Lung (tissue), 12 donors: ENCODE data around the gene DNPEP. TPM values are rescaled to one million over a fixed set of nuclear protein-coding genes. Genes with fewer than 3 reads are reported as not detected.
A peak's percentile ranks its signal among the peaks of the same experiment; 100 is the strongest.

Source experiments
- ATAC-seq: fragments of 200-7000 bp; cut with Tn5 transposase; one replicate; pipeline ENCODE4 v1.9.1; 2020; ENCODE audit warnings: moderate number of reproducible peaks; ENCODE audit not compliant: insufficient read depth, low FRiP score
- DNase-seq, 3 donors: peaks; one replicate each; pipeline ENCODE4 v3.0.0-alpha.2; 2013 to 2017
- H3K27ac ChIP-seq, 2 donors: one replicate each; pipeline ENCODE4 v1.5.1; 2013; ENCODE audit warnings: mild to moderate bottlenecking in 2 of 2, moderate library complexity in 2 of 2, control low read depth in 1 of 2, inconsistent platforms in 1 of 2, low read depth in 1 of 2, low read length in 1 of 2
- H3K27me3 ChIP-seq, 3 donors: one replicate each; pipeline ENCODE4 v1.5.1; 2013; ENCODE audit warnings: low read length in 2 of 3; ENCODE audit not compliant: control insufficient read depth in 3 of 3, insufficient read depth in 3 of 3
- H3K36me3 ChIP-seq, 4 donors: one replicate each; pipeline ENCODE4 v1.5.1; 2013; ENCODE audit warnings: low read length in 4 of 4, mild to moderate bottlenecking in 1 of 4, moderate library complexity in 1 of 4; ENCODE audit not compliant: control insufficient read depth in 4 of 4, insufficient read depth in 4 of 4
- H3K4me1 ChIP-seq, 5 donors: one replicate each; pipeline ENCODE4 v1.5.1; 2013; ENCODE audit warnings: low read length in 5 of 5, mild to moderate bottlenecking in 2 of 5, moderate library complexity in 1 of 5; ENCODE audit not compliant: control insufficient read depth in 5 of 5, insufficient read depth in 5 of 5
- H3K4me3 ChIP-seq: one replicate; pipeline ENCODE4 v1.5.1; 2013; ENCODE audit warnings: mild to moderate bottlenecking, control low read depth, moderate library complexity
- H3K9ac ChIP-seq, 2 donors: one replicate each; pipeline ENCODE4 v1.5.1; 2013; ENCODE audit warnings: low read length in 2 of 2, control low read depth in 1 of 2; ENCODE audit not compliant: insufficient read depth in 1 of 2
- H3K9me3 ChIP-seq, 4 donors: one replicate each; pipeline ENCODE4 v1.5.1; 2013; ENCODE audit warnings: low read length in 3 of 4, mild to moderate bottlenecking in 1 of 4, moderate library complexity in 1 of 4; ENCODE audit not compliant: control insufficient read depth in 4 of 4, insufficient read depth in 3 of 4
- WGBS, 2 donors: extraction: QIAGEN DNeasy Blood & Tissue Kit; methylation state at CpG; one replicate each; pipeline ENCODE4 v1.1.7; 2013; 5-methylcytosine and 5-hydroxymethylcytosine counted together
- polyA plus RNA-seq, 2 donors: library from polyadenylated mRNA; stranded (reverse); fragments of 200-250 nt; gene quantifications; one replicate each; pipeline ENCODE4 v1.2.1, GENCODE V29; 2013
- total RNA-seq, 2 donors: library from RNA; depleted of rRNA in 1 of 2; stranded (reverse); fragments of >200 nt in 1 of 2; gene quantifications; one replicate each; pipeline ENCODE4 v1.2.1, GENCODE V29; 2014 to 2021
- TF ChIP-seq, protein P1 (sequence below): IDR thresholded peaks from 2 replicates; pipeline ENCODE4 v1.5.1; 2012; ENCODE audit warnings: mild to moderate bottlenecking; ENCODE audit errors: control extremely low read depth, extremely low read depth
- donor health status: control.
- donor health status: control.
- donor health status: Bipolar disorder and iron deficiency.
- donor health status: healthy.
- donor health status: DM: yes; HTN: yes; CAD: no.

Gene DNPEP
- total and polyA plus RNA-seq, 4 donors: 73.7 to 89.7 (median 80.8) TPM

DNA sequence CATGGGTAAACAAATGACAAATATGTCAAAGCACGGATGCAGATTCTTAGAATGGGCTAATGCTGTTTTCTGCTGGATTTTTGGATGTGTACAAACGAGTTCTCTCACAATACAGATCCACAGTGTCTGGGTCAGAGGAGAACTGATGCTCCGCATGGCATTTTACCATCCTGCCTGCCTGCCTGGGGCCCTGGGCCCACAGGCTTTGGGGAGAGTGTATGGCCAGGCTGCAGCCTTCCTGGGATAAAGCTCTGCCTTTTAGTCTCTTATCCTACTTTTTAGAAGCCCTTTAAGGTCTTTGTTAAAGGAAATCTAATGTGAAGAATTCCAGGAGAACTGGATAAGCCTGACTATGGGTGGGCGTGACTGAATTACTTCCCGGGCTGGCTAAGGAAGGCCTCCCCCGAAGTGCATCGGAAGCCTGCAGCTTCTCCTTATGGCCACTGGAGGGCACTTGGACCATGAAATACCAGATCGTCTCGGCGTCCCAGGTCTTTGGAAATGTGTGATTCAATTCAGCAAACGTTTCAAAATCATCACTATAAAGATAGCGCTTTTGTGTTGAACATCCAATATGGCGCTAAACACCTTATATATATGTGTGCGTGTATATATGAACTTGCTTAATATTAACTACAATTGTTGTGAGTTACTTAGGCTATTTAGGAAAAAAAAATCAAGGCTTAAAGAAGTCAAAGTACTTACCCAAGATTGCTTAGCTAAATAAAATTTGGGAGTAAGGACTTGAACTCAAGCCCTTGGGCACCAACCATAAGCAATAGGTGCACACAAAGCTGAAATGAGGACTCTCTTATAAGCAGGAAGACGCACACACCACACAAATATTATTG is 15.2 kb upstream of the DNPEP start:
- H3K9ac ChIP-seq: no peak overlapping the region
- TF ChIP-seq, protein P1, sequence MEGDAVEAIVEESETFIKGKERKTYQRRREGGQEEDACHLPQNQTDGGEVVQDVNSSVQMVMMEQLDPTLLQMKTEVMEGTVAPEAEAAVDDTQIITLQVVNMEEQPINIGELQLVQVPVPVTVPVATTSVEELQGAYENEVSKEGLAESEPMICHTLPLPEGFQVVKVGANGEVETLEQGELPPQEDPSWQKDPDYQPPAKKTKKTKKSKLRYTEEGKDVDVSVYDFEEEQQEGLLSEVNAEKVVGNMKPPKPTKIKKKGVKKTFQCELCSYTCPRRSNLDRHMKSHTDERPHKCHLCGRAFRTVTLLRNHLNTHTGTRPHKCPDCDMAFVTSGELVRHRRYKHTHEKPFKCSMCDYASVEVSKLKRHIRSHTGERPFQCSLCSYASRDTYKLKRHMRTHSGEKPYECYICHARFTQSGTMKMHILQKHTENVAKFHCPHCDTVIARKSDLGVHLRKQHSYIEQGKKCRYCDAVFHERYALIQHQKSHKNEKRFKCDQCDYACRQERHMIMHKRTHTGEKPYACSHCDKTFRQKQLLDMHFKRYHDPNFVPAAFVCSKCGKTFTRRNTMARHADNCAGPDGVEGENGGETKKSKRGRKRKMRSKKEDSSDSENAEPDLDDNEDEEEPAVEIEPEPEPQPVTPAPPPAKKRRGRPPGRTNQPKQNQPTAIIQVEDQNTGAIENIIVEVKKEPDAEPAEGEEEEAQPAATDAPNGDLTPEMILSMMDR: peak; percentile 71
- peaks cover 0 to 21% (median 0%) of the 10 kb centered on the region in 5 donors for H3K4me1 ChIP-seq
- H3K4me3 ChIP-seq: no peak overlapping the region
- H3K9me3 ChIP-seq: no peaks in the 10 kb centered on the region
- H3K27ac ChIP-seq: no peak overlapping the region
- H3K36me3 ChIP-seq: no peaks in the 10 kb centered on the region
- peak; percentile 91 for ATAC-seq
- peak; percentile 89 to 92 (median 89) for DNase-seq
- no peaks in the 10 kb centered on the region for H3K27me3 ChIP-seq
- 21% methylated on average over 15 of the region's 15 CpGs for WGBS, 2 donors

DNA sequence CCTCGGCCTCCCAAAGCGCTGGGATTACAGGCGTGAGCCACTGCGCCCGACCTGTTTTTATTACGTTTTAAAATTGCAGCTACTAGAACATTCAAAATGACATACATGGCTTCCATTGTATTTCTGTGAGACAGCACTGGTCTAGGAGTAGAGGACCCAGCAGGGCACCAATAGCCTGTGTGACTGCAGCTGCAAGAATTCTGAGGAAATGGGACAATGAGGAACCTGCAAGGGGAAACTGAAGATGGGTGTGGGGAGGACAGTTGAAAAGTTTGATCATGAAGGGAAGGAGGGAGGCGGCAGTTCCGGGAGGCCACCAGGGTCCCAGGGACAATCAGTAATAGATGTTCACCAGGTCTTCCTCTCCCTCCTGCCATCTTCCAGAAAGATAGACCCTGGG is 13.9 kb upstream of the DNPEP start:
- WGBS, 2 donors: 83 to 88% methylated on average over 8 of the region's 8 CpGs
- ATAC-seq: no peak
- DNase-seq: no peak
- Histone ChIP-seq H3K36me3 (no peaks in the 10 kb centered on the region), H3K4me3 (no peak overlapping the region), H3K4me1 (peaks cover 0 to 21% (median 0%) of the 10 kb centered on the region in 5 donors), H3K9ac (no peak overlapping the region), H3K27ac (no peak overlapping the region), H3K9me3 (no peaks in the 10 kb centered on the region), H3K27me3 (no peaks in the 10 kb centered on the region)
- TF ChIP-seq, protein P1: no peak

DNA sequence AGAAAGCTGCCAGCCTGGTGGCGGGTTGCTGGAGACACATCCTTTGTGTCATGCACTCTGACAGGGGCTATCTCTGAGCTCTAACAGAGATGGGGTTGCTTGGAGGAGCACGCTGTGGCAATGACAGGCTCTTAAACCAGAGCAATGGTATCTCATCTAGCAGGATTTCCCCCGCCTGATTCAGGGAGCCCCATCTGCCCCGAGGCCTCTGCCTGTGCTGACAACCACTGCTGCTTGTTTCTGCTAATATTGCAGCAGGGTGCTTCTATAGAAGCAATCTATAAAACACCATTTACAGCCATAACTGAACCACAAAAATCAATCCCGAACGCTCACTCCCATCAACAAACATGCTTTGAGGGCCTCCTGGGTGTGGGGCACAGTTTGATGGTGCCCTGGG is 12.8 kb upstream of the DNPEP start:
- TF ChIP-seq, protein P1: no peak
- ATAC-seq: no peak
- Histone ChIP-seq H3K27ac (no peak overlapping the region), H3K36me3 (no peaks in the 10 kb centered on the region), H3K4me1 (peaks cover 0 to 21% (median 0%) of the 10 kb centered on the region in 5 donors), H3K9ac (no peak overlapping the region), H3K4me3 (no peak overlapping the region), H3K27me3 (no peaks in the 10 kb centered on the region), H3K9me3 (no peaks in the 10 kb centered on the region)
- 58 to 71% methylated on average over 6 of the region's 6 CpGs for WGBS, 2 donors
- DNase-seq: no peak
